ENCODE measurements around the gene NUFIP2.

DNA sequence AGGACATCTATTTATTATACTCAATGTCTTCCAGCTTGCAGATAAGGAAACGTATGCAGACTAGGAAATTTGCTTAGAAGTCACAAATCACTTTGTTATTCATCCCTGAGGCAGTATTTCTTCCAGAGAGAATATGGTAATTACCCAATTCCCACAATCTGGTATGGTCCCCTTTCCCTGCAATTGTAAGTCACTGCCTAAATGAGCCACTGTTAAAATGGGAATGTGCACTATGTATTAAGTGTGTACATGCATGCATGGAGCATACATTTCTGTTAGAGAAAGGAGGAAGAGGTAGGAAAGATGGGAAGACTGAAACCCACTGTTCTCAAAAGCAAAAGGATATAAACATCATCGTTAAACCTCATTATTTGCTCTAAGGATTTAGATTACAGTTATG lies 10.0 kb downstream of the NUFIP2 start:
- TF ChIP-seq, protein P1, sequence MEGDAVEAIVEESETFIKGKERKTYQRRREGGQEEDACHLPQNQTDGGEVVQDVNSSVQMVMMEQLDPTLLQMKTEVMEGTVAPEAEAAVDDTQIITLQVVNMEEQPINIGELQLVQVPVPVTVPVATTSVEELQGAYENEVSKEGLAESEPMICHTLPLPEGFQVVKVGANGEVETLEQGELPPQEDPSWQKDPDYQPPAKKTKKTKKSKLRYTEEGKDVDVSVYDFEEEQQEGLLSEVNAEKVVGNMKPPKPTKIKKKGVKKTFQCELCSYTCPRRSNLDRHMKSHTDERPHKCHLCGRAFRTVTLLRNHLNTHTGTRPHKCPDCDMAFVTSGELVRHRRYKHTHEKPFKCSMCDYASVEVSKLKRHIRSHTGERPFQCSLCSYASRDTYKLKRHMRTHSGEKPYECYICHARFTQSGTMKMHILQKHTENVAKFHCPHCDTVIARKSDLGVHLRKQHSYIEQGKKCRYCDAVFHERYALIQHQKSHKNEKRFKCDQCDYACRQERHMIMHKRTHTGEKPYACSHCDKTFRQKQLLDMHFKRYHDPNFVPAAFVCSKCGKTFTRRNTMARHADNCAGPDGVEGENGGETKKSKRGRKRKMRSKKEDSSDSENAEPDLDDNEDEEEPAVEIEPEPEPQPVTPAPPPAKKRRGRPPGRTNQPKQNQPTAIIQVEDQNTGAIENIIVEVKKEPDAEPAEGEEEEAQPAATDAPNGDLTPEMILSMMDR (IDR thresholded peaks at IDR 0.05; ENCODE audit: poor library complexity) = no peak
- TF ChIP-seq EZH2 (IDR thresholded peaks at IDR 0.05; ENCODE audit: borderline replicate concordance) (no peak), EZH2phosphoT487 (IDR thresholded peaks at IDR 0.05; ENCODE audit: low read depth, severe bottlenecking, unreplicated experiment) (no peak)
